Measurements from ENCODE around the gene RFX2.

RFX2 gene

GRCh38 chr19:6058518-6059201, 51.6 kb downstream of the RFX2 start:
- DNase-seq = no peak

- no peak for DNase-seq
These were observed 52.4 kb downstream of the RFX2 start for GRCh38 chr19:6057651-6058517.

DNA sequence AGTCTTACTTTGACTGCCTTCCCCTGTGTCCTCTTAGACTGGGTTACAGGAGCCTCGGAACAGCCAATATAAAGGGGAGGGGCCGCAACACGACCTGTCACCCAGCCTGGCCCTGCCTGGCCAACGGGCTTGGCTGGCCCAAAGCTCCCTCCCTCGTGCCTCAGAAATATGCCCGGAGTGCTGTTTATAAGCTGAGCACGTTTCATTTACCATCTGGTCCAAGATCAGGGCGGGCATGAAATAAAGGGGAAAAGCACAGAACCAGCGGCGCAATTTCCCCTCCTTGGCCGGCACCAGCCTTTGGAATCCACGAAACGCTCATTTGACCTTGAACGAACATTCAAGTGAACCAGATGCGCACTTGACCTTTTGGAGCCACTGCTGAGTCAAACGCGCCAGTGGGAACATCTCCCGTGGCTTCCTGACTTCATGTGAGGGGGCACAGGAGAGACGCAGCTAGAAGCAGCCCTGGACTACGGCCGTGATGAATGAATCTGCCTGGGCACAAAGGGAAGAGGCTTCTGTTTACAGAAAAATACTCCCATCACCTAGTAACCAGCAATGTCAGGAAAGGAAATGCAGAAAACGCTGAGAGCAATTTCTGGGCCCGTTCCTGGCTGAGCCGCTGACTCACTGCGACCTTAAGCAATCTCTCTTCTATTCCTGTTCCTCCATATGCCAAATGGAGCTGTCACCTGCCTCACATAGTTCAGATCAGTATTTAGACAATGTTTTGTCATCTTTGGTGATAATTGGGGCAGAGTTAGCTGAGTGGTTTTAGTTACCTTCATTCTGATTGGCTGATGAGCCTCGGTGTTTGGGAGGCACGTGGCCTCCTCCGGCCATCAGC, 53.3 kb downstream of the RFX2 start:
- DNase-seq = no peak

DNA sequence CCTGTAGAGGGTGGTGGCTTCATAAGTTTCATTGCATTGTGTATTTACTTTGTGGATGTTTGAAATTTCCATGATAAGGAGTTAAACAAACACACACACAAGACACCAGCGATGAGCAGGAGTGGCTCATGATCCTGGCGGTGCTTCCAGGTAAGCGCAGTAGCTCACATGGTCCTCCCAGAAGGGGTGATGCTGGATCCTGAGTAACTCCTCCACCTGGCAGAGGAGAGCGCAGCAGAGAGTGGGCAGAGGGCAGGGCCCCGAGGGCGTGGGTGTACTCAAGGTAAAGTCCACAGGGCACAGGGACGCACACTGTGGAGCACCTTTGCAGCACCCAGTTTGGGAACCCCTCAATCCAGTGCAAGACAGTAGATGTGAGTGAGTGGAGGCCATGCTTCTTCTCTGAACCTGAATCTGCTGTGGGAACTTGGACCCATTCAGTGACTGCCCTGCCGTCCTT, 54.0 kb downstream of the RFX2 start:
- no peak for DNase-seq

- no peak for DNase-seq
These were observed 55.1 kb downstream of the RFX2 start for GRCh38 chr19:6055013-6055795.

- peak; percentile 78 for DNase-seq
These were observed 61.4 kb downstream of the RFX2 start for GRCh38 chr19:6048793-6049405.

- DNase-seq = no peak
These were observed 62.0 kb downstream of the RFX2 start for GRCh38 chr19:6048348-6048747.

DNA sequence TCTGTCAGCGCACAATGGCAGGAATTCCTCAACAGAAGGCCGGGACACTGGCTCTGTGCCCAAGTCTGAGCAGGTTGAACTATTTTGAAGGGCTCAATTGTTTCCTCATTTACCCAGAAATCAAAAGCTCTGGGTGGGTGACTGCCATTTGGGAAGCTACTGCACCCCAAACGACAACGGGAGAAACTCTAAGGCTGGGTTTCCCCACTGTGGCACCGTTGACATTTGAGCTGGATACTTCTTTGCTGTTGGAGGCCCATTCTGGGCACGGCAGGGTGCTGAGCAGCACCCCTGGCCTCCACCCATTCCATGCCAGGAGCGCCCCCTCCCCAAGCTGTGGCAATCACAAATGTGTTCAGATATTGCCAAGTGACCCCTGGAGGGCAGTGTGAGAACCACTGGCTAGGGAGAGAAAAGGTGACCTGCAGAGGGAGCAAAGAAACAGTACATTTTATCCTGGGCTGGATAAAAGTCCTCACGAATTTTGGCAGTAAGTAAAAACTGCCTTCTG, 62.5 kb downstream of the RFX2 start:
- no peak for DNase-seq

- no peak for DNase-seq
These were observed 63.0 kb downstream of the RFX2 start for GRCh38 chr19:6047256-6047655.

GRCh38 chr19:6045108-6045507, 65.2 kb downstream of the RFX2 start:
- no peak for DNase-seq

DNA sequence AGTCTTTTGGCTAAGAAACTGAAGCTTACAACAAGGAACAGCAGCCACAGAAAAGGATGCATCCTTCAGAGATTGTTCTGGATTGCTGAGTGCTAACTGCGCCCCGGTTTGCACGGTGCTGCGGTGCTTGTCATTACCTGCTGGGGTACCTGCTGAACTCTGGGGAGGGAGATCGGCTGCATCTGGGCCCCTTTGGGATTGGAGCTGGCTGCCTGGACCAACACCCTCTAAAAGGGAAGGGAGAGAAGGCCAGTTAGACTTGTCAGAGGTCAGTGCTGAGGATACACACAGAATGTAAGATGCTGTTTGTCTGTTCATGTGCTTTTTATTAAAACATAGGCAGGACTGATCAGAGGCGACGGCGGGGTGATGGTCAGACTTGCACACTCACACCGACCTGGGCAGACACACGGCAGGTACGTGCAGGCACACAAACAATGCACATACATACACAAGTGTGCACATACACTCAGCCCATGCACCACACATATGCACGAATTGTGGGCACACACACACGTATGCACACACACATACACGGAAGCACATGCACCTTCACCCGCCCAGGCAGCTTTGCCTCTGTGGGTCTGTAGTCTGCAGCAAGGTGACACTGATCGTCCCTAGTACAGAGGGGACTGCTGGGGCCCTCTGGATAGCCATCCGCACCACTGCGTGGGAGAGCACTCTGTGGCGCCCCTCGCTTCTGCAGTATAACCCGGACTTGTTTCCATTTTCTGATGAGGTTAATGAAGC, 66.1 kb downstream of the RFX2 start:
- no peak for DNase-seq

DNA sequence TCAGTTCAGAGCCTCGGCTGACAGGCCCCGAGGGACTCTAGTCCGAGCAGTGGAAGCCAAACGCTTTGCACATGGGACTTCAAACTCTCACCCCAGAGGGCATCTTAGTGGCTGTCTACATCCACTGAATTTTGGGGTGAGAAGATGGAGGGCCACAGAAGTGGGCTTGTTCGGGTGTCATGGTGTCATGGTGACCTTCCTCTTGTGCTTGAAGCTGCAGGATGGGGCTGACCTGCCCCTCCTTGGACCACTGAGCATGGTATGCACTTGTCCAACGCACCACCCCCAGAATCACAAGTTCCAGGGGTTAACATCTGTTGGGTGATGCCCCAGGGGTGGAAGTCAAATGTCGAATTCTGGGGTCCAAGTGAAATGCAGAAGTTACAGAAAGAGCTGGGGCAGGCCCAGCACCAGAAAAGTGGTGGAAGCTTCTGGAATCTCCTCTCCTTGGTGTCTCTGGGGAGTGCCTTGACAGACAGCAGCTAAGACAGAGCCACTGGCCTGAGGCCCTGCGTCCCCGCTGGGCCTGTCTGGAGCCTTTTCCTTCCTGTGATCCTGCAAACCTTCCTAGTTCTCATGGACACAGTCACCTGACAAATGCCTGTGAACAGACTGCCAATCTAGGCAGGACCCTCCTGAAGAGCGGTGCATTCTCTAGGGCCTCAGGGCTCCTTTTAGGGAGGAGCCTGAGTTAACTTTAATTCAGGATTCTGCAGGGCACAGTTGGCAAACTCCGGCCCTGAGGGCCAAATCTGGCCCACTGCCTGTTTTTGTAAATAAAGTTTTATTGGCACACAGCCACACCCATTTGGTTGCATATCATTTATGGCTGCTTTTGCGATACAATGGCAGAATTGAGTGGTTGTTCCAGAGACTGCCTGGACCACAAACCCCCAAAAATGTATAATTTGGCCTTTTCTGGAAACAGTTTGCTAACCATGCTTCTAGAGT, 67.2 kb downstream of the RFX2 start:
- no peak for DNase-seq

GRCh38 chr19:6041991-6042481, 68.3 kb downstream of the RFX2 start:
- no peak for DNase-seq

GRCh38 chr19:6041071-6041470, 69.2 kb downstream of the RFX2 start:
- DNase-seq = no peak

DNA sequence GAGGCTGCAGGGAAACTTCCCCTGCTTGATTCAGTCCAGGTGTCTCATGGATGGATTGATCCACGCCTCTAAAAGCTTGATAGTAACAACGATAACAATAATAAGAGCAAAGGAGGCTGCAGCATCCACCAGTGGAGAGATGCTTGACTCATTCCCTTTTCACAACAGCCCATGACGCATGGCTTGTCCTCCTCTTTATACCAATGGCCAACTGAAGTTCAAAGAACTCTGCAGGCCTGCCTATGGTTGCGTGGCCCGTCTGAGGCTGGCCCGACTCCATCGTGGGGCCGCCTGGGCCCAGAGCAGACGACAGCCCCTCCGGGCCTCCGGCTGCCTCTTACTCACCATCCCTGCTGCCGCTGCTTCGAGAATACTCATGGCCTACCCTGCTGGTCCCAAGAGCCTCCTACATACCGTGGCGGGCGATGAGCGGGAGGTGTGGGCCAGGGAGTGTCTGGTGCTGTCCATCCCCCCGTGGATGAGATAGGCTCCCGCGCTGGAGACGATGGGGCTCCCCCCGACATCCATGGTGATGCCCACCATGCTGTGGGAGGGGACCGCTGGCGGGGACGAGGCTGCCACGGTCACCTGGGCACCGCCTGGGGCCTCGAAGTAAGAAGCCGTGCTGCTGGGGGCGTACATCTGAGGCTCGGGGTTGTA, 70.6 kb downstream of the RFX2 start:
- no peak for DNase-seq

GRCh38 chr19:6038634-6039405, 71.5 kb downstream of the RFX2 start:
- DNase-seq = no peak

GRCh38 chr19:6035026-6035425, 75.3 kb downstream of the RFX2 start:
- DNase-seq = no peak

- no peak for DNase-seq
These were observed 75.8 kb downstream of the RFX2 start for GRCh38 chr19:6034512-6034911.

All from activated gamma-delta T cell treated with Interleukin-2 at 50 U/mL for 16 hours (primary cell).